GM12872 (cell line): ENCODE data around the gene HLTF.

Experiments
- CTCF ChIP-seq: IDR thresholded peaks from 3 replicates; pipeline ENCODE4 v1.5.1; 2011; ENCODE audit warnings: low read depth, mild to moderate bottlenecking, low read length, moderate library complexity; ENCODE audit not compliant: insufficient read depth

The HLTF gene

GRCh38 chr3:148981273-148981672, 105.1 kb downstream of the HLTF start:
- TF ChIP-seq CTCF = no peak
